ENCODE measurements around the gene DYNC1LI1. TPM values are rescaled to one million over a fixed set of nuclear protein-coding genes. Genes with fewer than 3 reads are reported as not detected.

DYNC1LI1 gene
- polyA plus RNA-seq, 1 experiment = 53.4 TPM

- Histone ChIP-seq H3K9me3 (ENCODE audit: control insufficient read depth, insufficient read depth, low read length) (no peaks in the 10 kb centered on the region; the same call in 1 of the 2 replicates), H3K27ac (ENCODE audit: low read depth, low read length) (no peak overlapping the region), H3K4me3 (ENCODE audit: low read depth, low read length) (no peak overlapping the region), H3K27me3 (ENCODE audit: control insufficient read depth, insufficient read depth, low read length) (no peaks in the 10 kb centered on the region)
- POLR2A ChIA-PET = interaction anchor here (0.7 kb wide), 3 partner anchors 29 to 339 kb away, joined by 3 to 7 read pairs (median 6); no protein-coding TSS in a partner anchor
- no peak for DNase-seq (ENCODE audit: low read depth, low spot score)
- CTCF ChIA-PET = interaction anchor here (0.5 to 0.6 kb wide), 2 partner anchors 87 to 99 kb away, joined by 4 to 5 read pairs; no protein-coding TSS in a partner anchor
- TF ChIP-seq, protein P1, sequence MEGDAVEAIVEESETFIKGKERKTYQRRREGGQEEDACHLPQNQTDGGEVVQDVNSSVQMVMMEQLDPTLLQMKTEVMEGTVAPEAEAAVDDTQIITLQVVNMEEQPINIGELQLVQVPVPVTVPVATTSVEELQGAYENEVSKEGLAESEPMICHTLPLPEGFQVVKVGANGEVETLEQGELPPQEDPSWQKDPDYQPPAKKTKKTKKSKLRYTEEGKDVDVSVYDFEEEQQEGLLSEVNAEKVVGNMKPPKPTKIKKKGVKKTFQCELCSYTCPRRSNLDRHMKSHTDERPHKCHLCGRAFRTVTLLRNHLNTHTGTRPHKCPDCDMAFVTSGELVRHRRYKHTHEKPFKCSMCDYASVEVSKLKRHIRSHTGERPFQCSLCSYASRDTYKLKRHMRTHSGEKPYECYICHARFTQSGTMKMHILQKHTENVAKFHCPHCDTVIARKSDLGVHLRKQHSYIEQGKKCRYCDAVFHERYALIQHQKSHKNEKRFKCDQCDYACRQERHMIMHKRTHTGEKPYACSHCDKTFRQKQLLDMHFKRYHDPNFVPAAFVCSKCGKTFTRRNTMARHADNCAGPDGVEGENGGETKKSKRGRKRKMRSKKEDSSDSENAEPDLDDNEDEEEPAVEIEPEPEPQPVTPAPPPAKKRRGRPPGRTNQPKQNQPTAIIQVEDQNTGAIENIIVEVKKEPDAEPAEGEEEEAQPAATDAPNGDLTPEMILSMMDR (IDR thresholded peaks at IDR 0.05; ENCODE audit: low read depth, low read length) = no peak
Observed at GRCh38 chr3:32596282-32596908, 25.7 kb upstream of the DYNC1LI1 start.

DNA sequence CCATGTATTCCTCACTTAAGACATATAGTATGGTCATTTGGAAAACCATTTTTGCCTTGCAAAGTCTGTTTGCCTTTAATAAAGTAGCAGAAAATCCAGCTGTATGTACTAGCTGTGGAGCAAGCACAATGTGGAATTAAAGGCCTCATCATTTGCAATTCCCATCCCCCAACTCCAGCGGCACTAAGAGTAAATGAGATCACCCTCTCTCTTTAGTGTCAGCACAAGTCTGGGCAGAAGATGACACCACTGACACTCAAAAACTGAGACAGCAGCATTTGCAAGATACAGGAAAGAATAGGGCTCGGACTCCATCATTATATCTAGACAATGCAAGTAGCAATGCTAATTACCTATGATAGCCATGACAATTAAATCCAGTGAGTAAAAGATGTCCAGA lies 24.7 kb upstream of the DYNC1LI1 start:
- Histone ChIP-seq H3K4me3 (ENCODE audit: low read depth, low read length) (no peak overlapping the region), H3K27me3 (ENCODE audit: control insufficient read depth, insufficient read depth, low read length) (peaks cover under 1% of the 10 kb centered on the region), H3K9me3 (ENCODE audit: control insufficient read depth, insufficient read depth, low read length) (no peaks in the 10 kb centered on the region; the same call in 1 of the 2 replicates), H3K27ac (ENCODE audit: low read depth, low read length) (no peak overlapping the region)
- TF ChIP-seq, protein P1 (IDR thresholded peaks at IDR 0.05; ENCODE audit: low read depth, low read length) = no peak
- ChIA-PET POLR2A (no interaction called here), CTCF (no interaction called here)
- DNase-seq (ENCODE audit: low read depth, low spot score) = no peak

DNA sequence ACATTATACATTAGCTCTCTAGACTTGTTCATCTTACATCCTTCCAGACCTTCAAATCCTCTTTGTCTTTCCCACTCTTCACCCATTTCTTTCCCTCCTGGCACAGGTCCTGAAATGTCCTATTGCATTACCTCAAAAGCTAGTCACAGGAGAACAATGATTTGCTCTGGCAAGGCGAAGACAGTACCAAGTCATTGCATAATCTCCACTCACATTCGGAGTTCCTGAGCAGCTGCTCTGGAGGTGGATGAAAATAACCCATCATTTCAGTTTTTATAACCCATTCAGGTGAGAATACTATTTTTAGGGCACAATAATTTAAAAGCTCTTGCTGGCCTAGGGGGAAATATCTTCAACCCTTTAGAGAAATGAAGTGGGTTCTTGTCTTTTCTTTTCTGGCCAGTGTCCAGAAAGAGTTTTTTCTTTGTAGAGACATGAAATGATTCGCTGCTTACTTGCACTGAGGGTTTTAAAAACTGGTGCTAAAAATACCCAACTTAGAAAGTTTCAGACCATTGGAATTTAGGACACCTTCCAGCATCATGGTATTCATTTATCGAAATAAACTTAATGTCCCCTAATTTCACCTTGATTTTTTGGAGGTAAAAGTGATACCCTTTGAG lies 23.4 kb upstream of the DYNC1LI1 start:
- Histone ChIP-seq H3K4me3 (ENCODE audit: low read depth, low read length) (no peak overlapping the region), H3K9me3 (ENCODE audit: control insufficient read depth, insufficient read depth, low read length) (no peaks in the 10 kb centered on the region; the same call in 1 of the 2 replicates), H3K27ac (ENCODE audit: low read depth, low read length) (no peak overlapping the region), H3K27me3 (ENCODE audit: control insufficient read depth, insufficient read depth, low read length) (peaks cover 7% of the 10 kb centered on the region)
- CTCF ChIA-PET = no interaction called here
- TF ChIP-seq, protein P1 (IDR thresholded peaks at IDR 0.05; ENCODE audit: low read depth, low read length) = no peak
- no peak for DNase-seq (ENCODE audit: low read depth, low spot score)
- POLR2A ChIA-PET = no interaction called here

DNA sequence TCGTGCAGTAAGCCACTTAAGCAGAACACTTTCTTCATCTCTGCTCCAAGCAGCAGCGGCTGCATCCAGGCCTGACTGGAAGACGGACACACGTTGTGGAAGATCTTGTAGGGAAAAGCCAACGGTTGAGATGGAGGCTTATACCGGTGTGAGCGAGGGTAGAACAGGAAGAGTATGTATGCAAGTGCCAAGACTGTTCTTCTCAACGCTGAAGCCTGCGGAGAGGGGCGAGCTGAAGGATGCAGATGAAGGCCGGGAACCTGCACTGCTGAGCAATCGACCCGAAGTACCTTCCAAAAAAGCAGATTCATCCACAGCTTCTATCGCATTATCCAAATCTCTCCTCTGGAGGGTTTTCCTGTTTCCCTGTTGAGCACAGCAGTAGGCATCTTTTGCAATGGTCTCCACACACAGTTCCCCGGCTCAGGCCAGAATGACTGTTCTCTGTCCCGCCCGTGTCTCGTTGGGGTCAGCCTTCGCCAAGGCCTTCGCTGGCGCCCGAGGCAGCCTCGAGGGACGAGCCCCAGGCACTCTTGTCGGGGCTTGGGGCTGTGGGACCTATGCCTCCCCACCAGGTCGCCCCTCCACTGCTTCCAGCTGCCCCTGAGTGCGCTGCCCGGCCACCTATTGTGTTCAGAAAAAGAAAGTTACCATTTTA lies 22.2 kb upstream of the DYNC1LI1 start:
- TF ChIP-seq, protein P1 (IDR thresholded peaks at IDR 0.05; ENCODE audit: low read depth, low read length) = no peak
- H3K4me3 ChIP-seq (ENCODE audit: low read depth, low read length) = no peak overlapping the region
- H3K27me3 ChIP-seq (ENCODE audit: control insufficient read depth, insufficient read depth, low read length) = peaks cover 7% of the 10 kb centered on the region
- H3K9me3 ChIP-seq (ENCODE audit: control insufficient read depth, insufficient read depth, low read length) = no peaks in the 10 kb centered on the region; the same call in 1 of the 2 replicates
- no peak overlapping the region for H3K27ac ChIP-seq (ENCODE audit: low read depth, low read length)
- no peak for DNase-seq (ENCODE audit: low read depth, low spot score)
- ChIA-PET POLR2A (no interaction called here), CTCF (no interaction called here)

GRCh38 chr3:32592011-32592410 lies 21.4 kb upstream of the DYNC1LI1 start:
- POLR2A ChIA-PET = no interaction called here

More at GRCh38 chr3:32592011-32592410, 21.4 kb upstream of the DYNC1LI1 start:
- TF ChIP-seq, protein P1 (IDR thresholded peaks at IDR 0.05; ENCODE audit: low read depth, low read length) = no peak
- H3K27ac ChIP-seq (ENCODE audit: low read depth, low read length) = no peak overlapping the region
- no peaks in the 10 kb centered on the region; the same call in 1 of the 2 replicates for H3K9me3 ChIP-seq (ENCODE audit: control insufficient read depth, insufficient read depth, low read length)
- DNase-seq (ENCODE audit: low read depth, low spot score) = no peak
- H3K4me3 ChIP-seq (ENCODE audit: low read depth, low read length) = no peak overlapping the region
- peaks cover 7% of the 10 kb centered on the region for H3K27me3 ChIP-seq (ENCODE audit: control insufficient read depth, insufficient read depth, low read length)
- CTCF ChIA-PET = no interaction called here

Measured in AG04450 (cell line).